DOHH2 (cell line): Measurements from ENCODE around the gene CALN1.

Experiments
- H3F3A ChIP-seq: fragments of 200-600 bp; sonication (generic), shearing (Covaris generic); 2 replicates; pipeline ENCODE4 v1.6.0; 2016; ENCODE audit warnings: antibody characterized with exemption, mild to moderate bottlenecking; ENCODE audit not compliant: control insufficient read depth, insufficient read depth
- H3K27ac ChIP-seq: fragments of 200-600 bp; sonication (generic); 2 replicates; pipeline ENCODE4 v1.5.1; 2014; ENCODE audit warnings: low read depth, mild to moderate bottlenecking, low read length, moderate library complexity
- H3K27me3 ChIP-seq: fragments of 200-600 bp; sonication (generic); 2 replicates; pipeline ENCODE4 v1.6.1; 2014; ENCODE audit warnings: mild to moderate bottlenecking, low read length, mixed read lengths; ENCODE audit not compliant: control insufficient read depth
- H3K36me3 ChIP-seq: fragments of 200-600 bp; sonication (generic); 2 replicates; pipeline ENCODE4 v1.6.1; 2014; ENCODE audit warnings: mild to moderate bottlenecking, low read length, moderate library complexity, mixed read lengths; ENCODE audit not compliant: control insufficient read depth
- H3K4me1 ChIP-seq: fragments of 200-600 bp; sonication (generic); 2 replicates; pipeline ENCODE4 v1.6.1; 2014; ENCODE audit warnings: mild to moderate bottlenecking, low read length, mixed read lengths; ENCODE audit not compliant: control insufficient read depth
- H3K4me2 ChIP-seq: fragments of 200-600 bp; sonication (generic); 2 replicates; pipeline ENCODE4 v1.6.0; 2014; ENCODE audit warnings: mild to moderate bottlenecking, low read length, moderate library complexity
- H3K4me3 ChIP-seq: fragments of 200-600 bp; sonication (generic); 2 replicates; pipeline ENCODE4 v1.5.1; 2014; ENCODE audit warnings: mild to moderate bottlenecking, low read length, mixed read lengths
- H3K79me2 ChIP-seq: fragments of 200-600 bp; sonication (generic); 2 replicates; pipeline ENCODE4 v1.6.1; 2014; ENCODE audit warnings: mild to moderate bottlenecking, low read length, mixed read lengths; ENCODE audit not compliant: control insufficient read depth
- H3K9me2 ChIP-seq: fragments of 200-600 bp; sonication (generic); replicated peaks from 2 replicates; pipeline ENCODE4 v1.6.1; 2014; ENCODE audit warnings: mild to moderate bottlenecking, low read length, mixed read lengths; ENCODE audit not compliant: control insufficient read depth
- H3K9me3 ChIP-seq: fragments of 200-600 bp; sonication (generic); 2 replicates; pipeline ENCODE4 v1.6.1; 2014; ENCODE audit warnings: antibody characterized with exemption, low read length, mixed read lengths; ENCODE audit not compliant: control insufficient read depth, insufficient read depth
- H4K20me1 ChIP-seq: fragments of 200-600 bp; sonication (generic); 2 replicates; pipeline ENCODE4 v1.6.0; 2014; ENCODE audit warnings: low read depth, mild to moderate bottlenecking, antibody characterized with exemption, low read length, moderate library complexity; ENCODE audit not compliant: control insufficient read depth, insufficient read depth
- CTCF ChIP-seq: fragments of 200-600 bp; sonication (generic); IDR thresholded peaks from one replicate; pipeline ENCODE4 v1.5.1; 2014; ENCODE audit warnings: antibody characterized with exemption, mild to moderate bottlenecking, low read depth, low read length; ENCODE audit not compliant: poor library complexity, severe bottlenecking
- EZH2phosphoT487 ChIP-seq: fragments of 200-600 bp; sonication (generic); IDR thresholded peaks from 2 replicates; pipeline ENCODE4 v1.6.1; 2017; ENCODE audit warnings: borderline replicate concordance, mild to moderate bottlenecking, antibody characterized with exemption, low read length, moderate library complexity, mixed read lengths

Gene CALN1

DNA sequence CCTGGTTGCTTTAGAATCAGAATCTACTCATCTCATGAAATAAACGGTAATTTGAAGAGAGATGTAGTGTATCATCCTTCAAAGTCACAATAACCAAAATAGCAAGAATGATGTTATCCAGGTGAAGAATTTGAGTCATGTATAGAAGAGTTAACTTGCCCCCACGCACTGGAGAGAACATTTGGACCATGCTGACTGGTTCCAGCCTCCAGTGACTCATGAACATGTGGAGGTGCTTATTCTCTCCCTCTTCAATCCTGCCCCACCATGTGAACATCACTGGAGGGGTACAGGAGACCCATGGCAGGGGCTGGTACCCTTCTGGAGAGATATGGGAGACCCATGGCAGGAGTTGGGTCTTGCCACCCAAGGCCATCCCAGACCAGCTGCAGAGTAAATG is 427.8 kb downstream of the CALN1 start:
- H3K27me3 ChIP-seq: no peaks in the 10 kb centered on the region
- no peaks in the 10 kb centered on the region for H3K9me2 ChIP-seq
- H3K36me3 ChIP-seq: no peaks in the 10 kb centered on the region
- no peaks in the 10 kb centered on the region for H3K79me2 ChIP-seq
- H3K27ac ChIP-seq: no peak overlapping the region
- no peaks in the 10 kb centered on the region for H3F3A ChIP-seq
- H3K4me2 ChIP-seq: no peak overlapping the region
- H4K20me1 ChIP-seq: no peaks in the 10 kb centered on the region
- no peak overlapping the region for H3K4me3 ChIP-seq
- H3K9me3 ChIP-seq: peaks cover 7% of the 10 kb centered on the region; the same call in 1 of the 2 replicates
- TF ChIP-seq EZH2phosphoT487 (no peak), CTCF (no peak)
- no peaks in the 10 kb centered on the region for H3K4me1 ChIP-seq

- no peaks in the 10 kb centered on the region for H3K4me1 ChIP-seq
- no peak overlapping the region for H3K4me3 ChIP-seq
- H3K4me2 ChIP-seq: no peak overlapping the region
- TF ChIP-seq CTCF: no peak
- no peak for TF ChIP-seq EZH2phosphoT487
- H3K9me3 ChIP-seq: peaks cover 11% of the 10 kb centered on the region; the same call in 1 of the 2 replicates
- no peaks in the 10 kb centered on the region for H4K20me1 ChIP-seq
- no peaks in the 10 kb centered on the region for H3K79me2 ChIP-seq
- no peaks in the 10 kb centered on the region for H3K36me3 ChIP-seq
- no peaks in the 10 kb centered on the region for H3K27me3 ChIP-seq
- H3F3A ChIP-seq: no peaks in the 10 kb centered on the region
- no peak overlapping the region for H3K27ac ChIP-seq
- H3K9me2 ChIP-seq: no peaks in the 10 kb centered on the region
Observed at GRCh38 chr7:71982851-71983250, 429.3 kb downstream of the CALN1 start.

DNA sequence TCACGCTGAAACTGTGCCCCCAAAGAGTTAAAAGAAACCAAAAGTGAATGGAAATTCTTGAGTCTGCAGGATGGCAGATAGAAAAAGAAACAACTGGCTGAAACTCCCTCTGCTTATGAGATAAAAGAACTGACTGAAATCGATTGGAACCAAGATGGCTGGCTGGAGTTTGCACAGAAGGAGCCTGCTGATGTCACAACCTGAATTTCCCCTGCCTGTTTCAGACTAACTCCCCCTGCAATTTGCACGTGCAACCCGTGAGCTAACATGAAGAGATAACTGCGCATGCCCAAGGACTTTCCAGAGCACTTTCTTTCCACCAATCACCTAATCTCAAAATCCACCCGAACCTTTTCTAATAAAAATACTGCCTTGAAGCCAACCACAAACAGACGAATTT is 435.5 kb downstream of the CALN1 start:
- no peak for TF ChIP-seq EZH2phosphoT487
- no peak for TF ChIP-seq CTCF
- Histone ChIP-seq H3K4me1 (no peaks in the 10 kb centered on the region), H3K4me2 (no peak overlapping the region), H3K9me2 (no peaks in the 10 kb centered on the region), H3F3A (no peaks in the 10 kb centered on the region), H3K27ac (no peak overlapping the region), H3K36me3 (no peaks in the 10 kb centered on the region), H3K27me3 (no peaks in the 10 kb centered on the region), H4K20me1 (no peaks in the 10 kb centered on the region), H3K4me3 (no peak overlapping the region), H3K79me2 (no peaks in the 10 kb centered on the region), H3K9me3 (peaks cover 11% of the 10 kb centered on the region; the same call in 1 of the 2 replicates)

- Histone ChIP-seq H4K20me1 (no peaks in the 10 kb centered on the region), H3K9me2 (no peaks in the 10 kb centered on the region), H3K27me3 (no peaks in the 10 kb centered on the region), H3K4me1 (no peaks in the 10 kb centered on the region), H3K9me3 (peaks cover 7% of the 10 kb centered on the region; the same call in 1 of the 2 replicates), H3K36me3 (no peaks in the 10 kb centered on the region), H3K4me3 (no peak overlapping the region), H3K79me2 (no peaks in the 10 kb centered on the region), H3K4me2 (no peak overlapping the region), H3K27ac (no peak overlapping the region), H3F3A (no peaks in the 10 kb centered on the region)
- TF ChIP-seq CTCF (no peak), EZH2phosphoT487 (no peak)
Observed at GRCh38 chr7:71974611-71975010, 437.5 kb downstream of the CALN1 start.
